Measurements from ENCODE around the gene RPH3AL. TPM values are rescaled to one million over a fixed set of nuclear protein-coding genes. Genes with fewer than 3 reads are reported as not detected.

The RPH3AL gene
- total and polyA plus RNA-seq, 10 of the 15 experiments (the other 5 are each of a cell fraction or from before 2014, with no cell fraction given), result 0.04 to 1.2 (median 0.47) TPM; not detected in 2

DNA sequence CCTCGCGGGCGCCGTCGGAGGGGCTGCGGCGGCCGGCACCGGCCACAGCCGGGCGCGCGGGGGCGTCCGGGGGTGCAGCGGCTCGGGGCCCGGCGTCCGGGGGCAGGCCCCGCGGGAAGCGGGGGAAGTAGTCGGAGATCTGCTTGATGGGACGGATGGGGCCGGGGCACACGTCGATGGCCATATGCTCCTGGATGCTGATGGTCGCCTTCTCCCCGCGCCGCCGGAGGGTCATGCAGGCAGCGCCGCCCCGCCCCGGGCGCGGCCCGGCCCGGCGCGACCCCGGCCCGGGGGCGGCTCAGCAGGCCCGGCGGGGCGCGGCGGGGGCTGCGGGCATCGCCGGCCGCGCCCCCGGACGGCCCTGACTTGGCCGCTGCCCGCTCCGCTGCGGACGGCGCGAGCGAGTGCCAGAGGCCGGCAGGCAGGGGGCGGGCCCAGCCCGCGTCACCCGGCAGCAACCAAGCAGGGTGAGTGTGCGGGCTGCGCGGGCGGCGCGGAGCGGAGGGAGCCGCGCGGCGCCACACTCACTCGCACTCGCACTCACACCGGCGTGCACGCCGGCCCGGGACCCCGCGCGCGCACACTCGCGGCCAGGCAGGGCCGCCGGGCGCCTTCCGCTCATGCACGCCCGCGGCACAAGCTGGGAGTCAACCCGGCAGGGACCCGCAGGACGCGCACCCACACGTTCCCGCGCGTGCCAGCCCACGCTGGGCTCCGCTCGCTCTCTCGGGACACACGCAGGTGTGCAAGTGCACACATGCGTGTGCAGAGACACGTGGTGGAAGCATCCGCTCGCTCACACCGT is 171.2 kb downstream of the RPH3AL start, which contains the start of gene DOC2B:
Gene DOC2B, minus strand, starts transcription at position 406 of the 805 bp plus-strand sequence. Its CDS starts 171 bp downstream, at position 235.
- FAIRE-seq, result no peak
- CTCF ChIA-PET, result no interaction called here
- in situ Hi-C loops (cut with MboI) (no loop called here), intact Hi-C loops (cut with micrococcal nuclease; ENCODE audit: unreplicated experiment) (no loop called here)
- no peak within 1 kb of the TSS for H3K4me2 ChIP-seq (ENCODE audit: control insufficient read depth, insufficient read depth)
- H3K36me3 ChIP-seq (ENCODE audit: control insufficient read depth in 2 of 2, insufficient read depth in 2 of 2, low read length in 1 of 2), result no peaks in the 10 kb centered on the region
- H3K4me3 ChIP-seq, result no peak within 1 kb of the TSS
- TF ChIP-seq, protein P1, sequence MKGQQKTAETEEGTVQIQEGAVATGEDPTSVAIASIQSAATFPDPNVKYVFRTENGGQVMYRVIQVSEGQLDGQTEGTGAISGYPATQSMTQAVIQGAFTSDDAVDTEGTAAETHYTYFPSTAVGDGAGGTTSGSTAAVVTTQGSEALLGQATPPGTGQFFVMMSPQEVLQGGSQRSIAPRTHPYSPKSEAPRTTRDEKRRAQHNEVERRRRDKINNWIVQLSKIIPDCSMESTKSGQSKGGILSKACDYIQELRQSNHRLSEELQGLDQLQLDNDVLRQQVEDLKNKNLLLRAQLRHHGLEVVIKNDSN (IDR thresholded peaks at IDR 0.05; ENCODE audit: borderline replicate concordance, extremely low read length, insufficient read depth, low read depth, low read length), result no peak
- TF ChIP-seq SUZ12 (IDR thresholded peaks at IDR 0.05; ENCODE audit: unreplicated experiment) (no peak), POLR2A (IDR thresholded peaks at IDR 0.05; ENCODE audit: low read depth, low read length) (no peak), RFX5 (IDR thresholded peaks at IDR 0.05; ENCODE audit: low read depth, low read length) (no peak), WRNIP1 (IDR thresholded peaks at IDR 0.05; ENCODE audit: borderline replicate concordance, low read depth, low read length) (no peak), ZSCAN29 (IDR thresholded peaks at IDR 0.05) (no peak)
- TF ChIP-seq, protein P2, sequence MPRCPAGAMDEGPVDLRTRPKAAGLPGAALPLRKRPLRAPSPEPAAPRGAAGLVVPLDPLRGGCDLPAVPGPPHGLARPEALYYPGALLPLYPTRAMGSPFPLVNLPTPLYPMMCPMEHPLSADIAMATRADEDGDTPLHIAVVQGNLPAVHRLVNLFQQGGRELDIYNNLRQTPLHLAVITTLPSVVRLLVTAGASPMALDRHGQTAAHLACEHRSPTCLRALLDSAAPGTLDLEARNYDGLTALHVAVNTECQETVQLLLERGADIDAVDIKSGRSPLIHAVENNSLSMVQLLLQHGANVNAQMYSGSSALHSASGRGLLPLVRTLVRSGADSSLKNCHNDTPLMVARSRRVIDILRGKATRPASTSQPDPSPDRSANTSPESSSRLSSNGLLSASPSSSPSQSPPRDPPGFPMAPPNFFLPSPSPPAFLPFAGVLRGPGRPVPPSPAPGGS (IDR thresholded peaks at IDR 0.05; ENCODE audit: borderline replicate concordance, insufficient read depth, low read depth, low read length, poor library complexity, severe bottlenecking), result no peak
- no peak for DNase-seq (ENCODE audit: low read depth, low spot score)
- peaks cover 3% of the 10 kb centered on the region for H3K4me1 ChIP-seq (ENCODE audit: control insufficient read depth, insufficient read depth, low read length)
- H4K20me1 ChIP-seq (ENCODE audit: control insufficient read depth, insufficient read depth), result no peaks in the 10 kb centered on the region
- ATAC-seq, result no peak
- WGBS (ENCODE audit: insufficient coverage, insufficient replicate concordance, low lambda C conversion rate, missing lambda C conversion rate), result 33% methylated on average over 51 of the region's 120 CpGs
- POLR2A ChIA-PET, result no interaction called here
- H3K27me3 ChIP-seq (replicated peaks in 1 of 2; ENCODE audit: control insufficient read depth in 2 of 2, insufficient read depth in 2 of 2, low read length in 1 of 2), result peaks cover 0 to 5% of the 10 kb centered on the region in 2 experiments; a peak in 3 of 4 replicates
- H3K27ac ChIP-seq (ENCODE audit: control insufficient read depth, insufficient read depth), result no peak within 1 kb of the TSS
- H3K9ac ChIP-seq (ENCODE audit: control insufficient read depth, insufficient read depth, low read length), result no peak within 1 kb of the TSS
- no peaks in the 10 kb centered on the region for H3K9me3 ChIP-seq (replicated peaks; ENCODE audit: control insufficient read depth, insufficient read depth, low read length)
- BruUV-seq (replicated peaks), result no TSS peak
- SMC1A ChIA-PET (ENCODE audit: uncharacterized antibody, unreplicated experiment), result no interaction called here
- no peak within 1 kb of the TSS for H2AFZ ChIP-seq (ENCODE audit: control insufficient read depth, low read depth, low read length)
- RAD21 ChIA-PET (ENCODE audit: unreplicated experiment), result no interaction called here
- H3K79me2 ChIP-seq (ENCODE audit: control insufficient read depth, insufficient read depth, low read length), result no peaks in the 10 kb centered on the region
